IMR-90 (cell line): Measurements from ENCODE around the gene KLHL29. TPM values are rescaled to one million over a fixed set of nuclear protein-coding genes. Genes with fewer than 3 reads are reported as not detected.

ENCODE experiments used
- ATAC-seq: fragments of 200-7000 bp; cut with Tn5 transposase; 2 replicates; pipeline ENCODE4 v1.9.1; 2020; ENCODE audit warnings: low read depth, mild to moderate bottlenecking, moderate library complexity
- BruUV-seq: library from RNA; stranded (reverse); fragments of 400-500 nt; replicated peaks from 2 replicates; lab custom pipeline; 2021; lab: Mats Ljungman, UMichigan
- CTCF ChIA-PET: fragments of 300-600 bp; formaldehyde crosslinking; extraction: SDS; loops from one replicate; lab custom pipeline; 2021; ENCODE audit warnings: antibody characterized with exemption; lab: Yijun Ruan, JAX
- POLR2A ChIA-PET: fragments of 300-600 bp; sonication (Branson Sonifier 250); formaldehyde crosslinking; loops from one replicate; lab custom pipeline; 2022; ENCODE audit warnings: antibody characterized with exemption; ENCODE audit not compliant: unreplicated experiment; lab: Charles Lee
- DNase-seq: peaks from one replicate; pipeline ENCODE4 v3.0.0; 2013
- H2AFZ ChIP-seq: replicated peaks from 2 replicates; pipeline ENCODE3; 2013; ENCODE audit warnings: low read length, mild to moderate bottlenecking; ENCODE audit not compliant: poor library complexity
- H2AK5ac ChIP-seq: 2 replicates; pipeline ENCODE4 v1.6.1; 2013; ENCODE audit warnings: low read depth, low read length, inconsistent platforms
- H2AK9ac ChIP-seq: replicated peaks from 2 replicates; pipeline ENCODE3; 2013; ENCODE audit warnings: mild to moderate bottlenecking, low read depth, low read length, moderate library complexity; ENCODE audit not compliant: poor library complexity
- H2BK120ac ChIP-seq: 2 replicates; pipeline ENCODE4 v1.6.1; 2013; ENCODE audit warnings: low read depth, low read length, inconsistent platforms
- H2BK15ac ChIP-seq: 3 replicates; pipeline ENCODE4 v1.6.1; 2013; ENCODE audit warnings: low read depth, low read length, inconsistent platforms
- H2BK20ac ChIP-seq: 2 replicates; pipeline ENCODE4 v1.6.1; 2013; ENCODE audit warnings: low read depth, mild to moderate bottlenecking, inconsistent platforms, low read length, moderate library complexity
- H2BK5ac ChIP-seq: 2 replicates; pipeline ENCODE4 v1.6.1; 2013; ENCODE audit warnings: mild to moderate bottlenecking, low read depth, low read length, inconsistent platforms; ENCODE audit not compliant: poor library complexity, severe bottlenecking
- H3K14ac ChIP-seq: replicated peaks from 2 replicates; pipeline ENCODE4 v1.6.1; 2013; ENCODE audit warnings: low read depth, low read length, inconsistent platforms
- H3K18ac ChIP-seq: 2 replicates; pipeline ENCODE4 v1.6.1; 2013; ENCODE audit warnings: low read depth, low read length, control low read depth
- H3K23ac ChIP-seq: 2 replicates; pipeline ENCODE4 v1.6.1; 2013; ENCODE audit warnings: low read depth, low read length, inconsistent platforms
- H3K27ac ChIP-seq: 2 replicates; pipeline ENCODE4 v1.5.1; 2013; ENCODE audit warnings: mild to moderate bottlenecking, control low read depth, low read length; ENCODE audit not compliant: insufficient read depth
- H3K27me3 ChIP-seq: 2 replicates; pipeline ENCODE4 v1.6.1; 2013; ENCODE audit warnings: low read length; ENCODE audit not compliant: control insufficient read depth, insufficient read depth
- H3K36me3 ChIP-seq: 2 replicates; pipeline ENCODE4 v1.6.1; 2013; ENCODE audit warnings: low read length, mixed read lengths; ENCODE audit not compliant: control insufficient read depth, insufficient read depth
- H3K4ac ChIP-seq: 2 replicates; pipeline ENCODE4 v1.6.1; 2013; ENCODE audit warnings: low read depth, low read length, inconsistent platforms
- H3K4me1 ChIP-seq: 2 replicates; pipeline ENCODE4 v1.6.1; 2013; ENCODE audit warnings: low read length, mixed read lengths; ENCODE audit not compliant: control insufficient read depth, insufficient read depth
- H3K4me2 ChIP-seq: 2 replicates; pipeline ENCODE4 v1.6.1; 2013; ENCODE audit warnings: low read depth, mild to moderate bottlenecking, control low read depth, low read length, moderate library complexity
- H3K4me3 ChIP-seq: 2 replicates; pipeline ENCODE4 v1.5.1; 2013; ENCODE audit warnings: low read depth, mild to moderate bottlenecking, control low read depth, low read length, moderate library complexity; ENCODE audit not compliant: insufficient read depth
- H3K56ac ChIP-seq: 2 replicates; pipeline ENCODE4 v1.6.1; 2013; ENCODE audit warnings: low read length, inconsistent platforms; ENCODE audit not compliant: insufficient read depth; ENCODE audit errors: extremely low read depth
- H3K79me1 ChIP-seq, 2 experiments: 2 replicates each; pipeline ENCODE4 v1.6.1; 2013; ENCODE audit warnings: low read length in 2 of 2, inconsistent platforms in 1 of 2, low read depth in 1 of 2
- H3K9ac ChIP-seq: 2 replicates; pipeline ENCODE4 v1.6.1; 2013; ENCODE audit warnings: low read depth, low read length, control low read depth
- H3K9me1 ChIP-seq: 2 replicates; pipeline ENCODE4 v1.6.1; 2013; ENCODE audit warnings: low read length, inconsistent platforms; ENCODE audit not compliant: insufficient read depth
- H3K9me3 ChIP-seq: 2 replicates; pipeline ENCODE4 v1.6.1; 2013; ENCODE audit warnings: low read length; ENCODE audit not compliant: control insufficient read depth, insufficient read depth
- H4K20me1 ChIP-seq: 2 replicates; pipeline ENCODE4 v1.6.1; 2013; ENCODE audit warnings: low read length, inconsistent platforms; ENCODE audit not compliant: insufficient read depth
- H4K5ac ChIP-seq: 2 replicates; pipeline ENCODE4 v1.6.1; 2013; ENCODE audit warnings: mild to moderate bottlenecking, low read depth, low read length, control low read depth
- H4K8ac ChIP-seq, 2 experiments: 2 replicates each; pipeline ENCODE4 v1.6.1; 2013; ENCODE audit warnings: low read depth in 2 of 2, low read length in 2 of 2, control low read depth in 1 of 2, inconsistent platforms in 1 of 2
- H4K91ac ChIP-seq: 2 replicates; pipeline ENCODE4 v1.6.1; 2013; ENCODE audit warnings: low read depth, low read length, inconsistent platforms; ENCODE audit not compliant: insufficient read depth
- CHD1 ChIP-seq: IDR thresholded peaks from 2 replicates; pipeline ENCODE4 v1.6.1; 2012; ENCODE audit warnings: low read depth, low read length, improper control_type of control experiment
- FOS ChIP-seq: fragments of 150-350 bp; IDR thresholded peaks from 2 replicates; pipeline ENCODE4 v1.6.1; 2016; ENCODE audit warnings: low read depth, low read length
- MAFK ChIP-seq: IDR thresholded peaks from 2 replicates; pipeline ENCODE4 v1.6.1; 2012; ENCODE audit warnings: low read depth, low read length, improper control_type of control experiment
- RAD21 ChIP-seq: IDR thresholded peaks from 2 replicates; pipeline ENCODE4 v1.6.1; 2012; ENCODE audit warnings: low read length, improper control_type of control experiment
- RCOR1 ChIP-seq: IDR thresholded peaks from 2 replicates; pipeline ENCODE4 v1.6.1; 2012; ENCODE audit warnings: mild to moderate bottlenecking, low read length, improper control_type of control experiment; ENCODE audit not compliant: insufficient replicate concordance
- RFX5 ChIP-seq: IDR thresholded peaks from 2 replicates; pipeline ENCODE4 v1.8.0; 2012; ENCODE audit warnings: low read depth, mild to moderate bottlenecking, low read length, moderate library complexity
- SMC3 ChIP-seq: fragments of 150-350 bp; IDR thresholded peaks from 2 replicates; pipeline ENCODE4 v1.6.1; 2016; ENCODE audit warnings: low read depth, mild to moderate bottlenecking, antibody characterized with exemption, low read length, moderate library complexity
- WGBS, 2 experiments: methylation state at CpG; one replicate each; pipeline versions ENCODE4 v1.1.5 to v1.1.7; 2013; ENCODE audit warnings: missing lambda C conversion rate in 2 of 2; ENCODE audit not compliant: insufficient read length in 1 of 2; ENCODE audit errors: extremely low coverage in 2 of 2; 5-methylcytosine and 5-hydroxymethylcytosine counted together
- dilution Hi-C: fragments of 300-500 bp; cut with HindIII; formaldehyde crosslinking; loops from one replicate; pipeline ENCODE4 v1.14.3; 2018; ENCODE audit warnings: low sequenced_read_pairs; ENCODE audit not compliant: unreplicated experiment
- in situ Hi-C: fragments of 300-500 bp; cut with MboI; formaldehyde crosslinking; loops from 3 replicates; pipeline ENCODE4 v1.14.3; 2019; ENCODE audit warnings: low sequenced_read_pairs, inconsistent platforms, mixed read lengths
- intact Hi-C: fragments of 100-400 bp; cut with micrococcal nuclease; formaldehyde crosslinking; loops from 2 replicates; pipeline ENCODE4 v1.10.0; 2022
- polyA plus RNA-seq, 3 experiments: library from polyadenylated mRNA; depleted of rRNA; stranded (reverse); fragments of >200 nt; gene quantifications; 2 replicates each; pipeline ENCODE4 v1.2.3, GENCODE V29; 2012; ENCODE audit warnings: low replicate concordance in 1 of 3
- total RNA-seq: library from RNA; depleted of rRNA; stranded (reverse); fragments of >200 nt; gene quantifications from 2 replicates; pipeline ENCODE4 v1.2.3, GENCODE V29; 2012
- TF ChIP-seq, protein P1 (sequence below): conservative IDR thresholded peaks from 2 replicates; pipeline ENCODE4 v1.5.1; 2012; ENCODE audit warnings: mild to moderate bottlenecking, low read depth, low read length, improper control_type of control experiment

Gene KLHL29
- total and polyA plus RNA-seq, 2 of the 4 experiments (the other 2 are of a cell fraction) = 2.0 to 8.0 TPM

DNA sequence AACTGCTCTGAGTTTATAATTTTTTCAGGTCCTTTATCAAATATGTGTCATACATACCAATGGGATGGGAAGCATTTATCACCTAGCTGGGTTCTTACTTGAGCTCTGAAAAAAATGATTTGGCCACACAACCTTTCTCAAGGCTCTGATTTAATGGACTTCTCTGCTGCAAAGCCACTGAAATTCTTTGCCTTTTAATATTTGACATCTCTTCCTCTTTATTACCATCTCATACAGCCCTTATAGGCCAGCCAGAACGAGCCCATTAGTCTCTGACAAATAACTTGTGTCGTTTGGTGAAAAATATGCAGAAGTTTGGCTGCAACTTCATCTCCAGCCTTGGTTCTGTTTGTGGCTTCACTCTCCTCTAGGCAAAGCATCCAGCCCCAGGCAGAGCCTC, 292.9 kb downstream of the KLHL29 start:
- Histone ChIP-seq H2BK5ac (no peak overlapping the region), H2BK15ac (no peak overlapping the region), H2BK120ac (no peak overlapping the region), H2AK9ac (no peak overlapping the region), H3K9ac (no peak overlapping the region), H4K91ac (no peak overlapping the region), H4K20me1 (peaks cover 9% of the 10 kb centered on the region), H3K4me3 (no peak overlapping the region), H3K36me3 (no peaks in the 10 kb centered on the region), H3K56ac (no peak overlapping the region), H3K4me2 (no peak overlapping the region), H2AFZ (no peak overlapping the region), H3K27me3 (no peaks in the 10 kb centered on the region), H3K9me1 (peaks cover 9% of the 10 kb centered on the region), H3K79me1 (no peaks in the 10 kb centered on the region), H4K5ac (no peak overlapping the region), H3K27ac (no peak overlapping the region), H4K8ac (no peak overlapping the region), H3K4ac (no peak overlapping the region), H3K14ac (no peak overlapping the region), H3K18ac (no peak overlapping the region), H3K23ac (no peak overlapping the region), H2AK5ac (no peak overlapping the region), H2BK20ac (no peak overlapping the region), H3K4me1 (no peaks in the 10 kb centered on the region), H3K9me3 (peaks cover 8% of the 10 kb centered on the region)
- TF ChIP-seq FOS = no peak
- TF ChIP-seq RFX5 = no peak
- TF ChIP-seq MAFK = no peak
- TF ChIP-seq, protein P1, sequence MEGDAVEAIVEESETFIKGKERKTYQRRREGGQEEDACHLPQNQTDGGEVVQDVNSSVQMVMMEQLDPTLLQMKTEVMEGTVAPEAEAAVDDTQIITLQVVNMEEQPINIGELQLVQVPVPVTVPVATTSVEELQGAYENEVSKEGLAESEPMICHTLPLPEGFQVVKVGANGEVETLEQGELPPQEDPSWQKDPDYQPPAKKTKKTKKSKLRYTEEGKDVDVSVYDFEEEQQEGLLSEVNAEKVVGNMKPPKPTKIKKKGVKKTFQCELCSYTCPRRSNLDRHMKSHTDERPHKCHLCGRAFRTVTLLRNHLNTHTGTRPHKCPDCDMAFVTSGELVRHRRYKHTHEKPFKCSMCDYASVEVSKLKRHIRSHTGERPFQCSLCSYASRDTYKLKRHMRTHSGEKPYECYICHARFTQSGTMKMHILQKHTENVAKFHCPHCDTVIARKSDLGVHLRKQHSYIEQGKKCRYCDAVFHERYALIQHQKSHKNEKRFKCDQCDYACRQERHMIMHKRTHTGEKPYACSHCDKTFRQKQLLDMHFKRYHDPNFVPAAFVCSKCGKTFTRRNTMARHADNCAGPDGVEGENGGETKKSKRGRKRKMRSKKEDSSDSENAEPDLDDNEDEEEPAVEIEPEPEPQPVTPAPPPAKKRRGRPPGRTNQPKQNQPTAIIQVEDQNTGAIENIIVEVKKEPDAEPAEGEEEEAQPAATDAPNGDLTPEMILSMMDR = no peak
- TF ChIP-seq RCOR1 = no peak
- TF ChIP-seq CHD1 = no peak
- no peak for TF ChIP-seq RAD21
- TF ChIP-seq SMC3 = no peak
- intact Hi-C loops (no loop called here), dilution Hi-C loops (no loop called here), in situ Hi-C loops (no loop called here)
- WGBS, 2 experiments = no CpG with 5 or more reads among the region's 2 CpGs
- ChIA-PET CTCF (no interaction called here), POLR2A (no interaction called here)
- DNase-seq (no peak), ATAC-seq (no peak)
- BruUV-seq = no TSS peak
